ENCODE measurements around the gene UMODL1. TPM values are rescaled to one million over a fixed set of nuclear protein-coding genes. Genes with fewer than 3 reads are reported as not detected.

UMODL1 gene
- total and polyA plus RNA-seq, 10 of the 15 experiments (the other 5 are each of a cell fraction or from before 2014, with no cell fraction given), result 0.01 to 0.11 (median 0.03) TPM; not detected in 5

- ChIA-PET CTCF (interaction anchor here (1.3 kb wide), 1 partner anchor 10 kb away, joined by 3 read pairs; no protein-coding TSS in a partner anchor), SMC1A (ENCODE audit: uncharacterized antibody, unreplicated experiment) (interaction anchor here (1.1 to 1.4 kb wide), 2 partner anchors 118 to 190 kb away, joined by 3 to 4 read pairs; no protein-coding TSS in a partner anchor), POLR2A (interaction anchor here (0.6 kb wide), 2 partner anchors 130 to 496 kb away, joined by 3 to 5 read pairs; no protein-coding TSS in a partner anchor), RAD21 (ENCODE audit: unreplicated experiment) (interaction anchor here (0.9 to 1.6 kb wide), 5 partner anchors 117 to 528 kb away, joined by 3 to 5 read pairs (median 3); no protein-coding TSS in a partner anchor)
- no peaks in the 10 kb centered on the region for H3K9me3 ChIP-seq (replicated peaks; ENCODE audit: control insufficient read depth, insufficient read depth, low read length)
- no peaks in the 10 kb centered on the region; the same call in 1 of the 2 replicates for H3K4me1 ChIP-seq (ENCODE audit: control insufficient read depth, insufficient read depth, low read length)
- no peak overlapping the region for H3K9ac ChIP-seq (ENCODE audit: control insufficient read depth, insufficient read depth, low read length)
- H3K4me3 ChIP-seq, result no peak overlapping the region
- BruUV-seq (replicated peaks), result no TSS peak
- no peaks in the 10 kb centered on the region for H3K27me3 ChIP-seq (replicated peaks in 1 of 2; ENCODE audit: control insufficient read depth in 2 of 2, insufficient read depth in 2 of 2, low read length in 1 of 2)
- no peaks in the 10 kb centered on the region; a peak in 1 of 4 replicates for H3K36me3 ChIP-seq (ENCODE audit: control insufficient read depth in 2 of 2, insufficient read depth in 2 of 2, low read length in 1 of 2)
- H2AFZ ChIP-seq (ENCODE audit: control insufficient read depth, low read depth, low read length), result no peak overlapping the region
- no peak for DNase-seq (ENCODE audit: low read depth, low spot score)
- no peak for FAIRE-seq
- WGBS (ENCODE audit: insufficient coverage, insufficient replicate concordance, low lambda C conversion rate, missing lambda C conversion rate), result 21% methylated on average over 11 of the region's 11 CpGs
- no peak overlapping the region for H3K27ac ChIP-seq (ENCODE audit: control insufficient read depth, insufficient read depth)
- ATAC-seq, result no peak
- no peaks in the 10 kb centered on the region for H4K20me1 ChIP-seq (ENCODE audit: control insufficient read depth, insufficient read depth)
- intact Hi-C loops (cut with micrococcal nuclease; ENCODE audit: unreplicated experiment), result loop anchor here (10.0 kb wide), 1 partner anchor 674 kb away; no protein-coding TSS in a partner anchor
- in situ Hi-C loops (cut with MboI), result loop anchor here (10.0 kb wide), 1 partner anchor 684 kb away; no protein-coding TSS in a partner anchor
- H3K79me2 ChIP-seq (ENCODE audit: control insufficient read depth, insufficient read depth, low read length), result no peaks in the 10 kb centered on the region
- no peak overlapping the region for H3K4me2 ChIP-seq (ENCODE audit: control insufficient read depth, insufficient read depth)
- TF ChIP-seq USF2 (IDR thresholded peaks at IDR 0.05; ENCODE audit: borderline replicate concordance, low read depth, low read length), result no peak; the same call in 1 of the 2 replicates
- no peak for TF ChIP-seq PAX8 (IDR thresholded peaks at IDR 0.05)
- no peak for TF ChIP-seq GABPA (IDR thresholded peaks at IDR 0.05; ENCODE audit: low read depth)
- no peak for TF ChIP-seq PBX3 (IDR thresholded peaks at IDR 0.05; ENCODE audit: insufficient replicate concordance, low read depth, low read length)
- TF ChIP-seq MYC (IDR thresholded peaks at IDR 0.05; ENCODE audit: insufficient read depth, insufficient read length, insufficient replicate concordance, low read length, severe bottlenecking), result no peak
- TF ChIP-seq CBX5 (IDR thresholded peaks at IDR 0.05; ENCODE audit: low read depth), result no peak
- TF ChIP-seq JUNB (IDR thresholded peaks at IDR 0.05), result no peak
- TF ChIP-seq BCL11A (IDR thresholded peaks at IDR 0.05; ENCODE audit: low read depth, low read length), result no peak
- TF ChIP-seq SMAD5 (IDR thresholded peaks at IDR 0.05; ENCODE audit: low read depth), result no peak
- TF ChIP-seq ZBTB33 (IDR thresholded peaks at IDR 0.05), result no peak
- no peak for TF ChIP-seq NR2C1 (IDR thresholded peaks at IDR 0.05)
- TF ChIP-seq RAD51 (IDR thresholded peaks at IDR 0.05), result peak; percentile 38; the same call in 1 of the 2 replicates
- peak; percentile 59 for TF ChIP-seq USF1 (IDR thresholded peaks at IDR 0.05; ENCODE audit: borderline replicate concordance, extremely low read length, insufficient read depth, low read depth, low read length)
- no peak for TF ChIP-seq ZBED1 (IDR thresholded peaks at IDR 0.05; ENCODE audit: borderline replicate concordance)
- no peak for TF ChIP-seq ZNF207 (IDR thresholded peaks at IDR 0.05; ENCODE audit: borderline replicate concordance)
- TF ChIP-seq NRF1 (conservative IDR thresholded peaks at IDR 0.05; ENCODE audit: low read depth, low read length), result no peak
Measured at GRCh38 chr21:42140196-42140934, 69.2 kb downstream of the UMODL1 start.

Data from GM12878 (cell line).